Panc1 (cell line): ENCODE results near the gene RBP4. TPM values are rescaled to one million over a fixed set of nuclear protein-coding genes. Genes with fewer than 3 reads are reported as not detected.

Source experiments
- ATAC-seq: fragments of 200-7000 bp; cut with Tn5 transposase; 2 replicates; pipeline ENCODE4 v1.9.1; 2020; ENCODE audit warnings: mild to moderate bottlenecking, moderate library complexity
- BruUV-seq: library from RNA; stranded (reverse); fragments of 400-500 nt; replicated peaks from 2 replicates; lab custom pipeline; 2021; lab: Mats Ljungman, UMichigan
- CTCF ChIA-PET: fragments of 300-600 bp; sonication (Branson Sonifier 250); formaldehyde crosslinking; loops from one replicate; lab custom pipeline; 2022; ENCODE audit warnings: antibody characterized with exemption; lab: Charles Lee
- POLR2A ChIA-PET: fragments of 300-600 bp; sonication (Branson Sonifier 250); formaldehyde crosslinking; loops from one replicate; lab custom pipeline; 2022; ENCODE audit warnings: antibody characterized with exemption; lab: Charles Lee
- DNase-seq: peaks from one replicate; pipeline ENCODE4 v3.0.0-alpha.2; 2010; ENCODE audit warnings: low read depth, low spot score
- H3K27ac ChIP-seq: 2 replicates; pipeline ENCODE4 v1.5.1; 2011; ENCODE audit warnings: mild to moderate bottlenecking, low read length, inconsistent platforms
- H3K27me3 ChIP-seq: fragments of 200-500 bp; sonication (Bioruptor generic); 2 replicates; pipeline ENCODE4 v1.6.0; 2014; ENCODE audit warnings: low read length, inconsistent platforms; ENCODE audit not compliant: control insufficient read depth, insufficient read depth
- H3K36me3 ChIP-seq: fragments of 200-500 bp; sonication (Bioruptor generic); 2 replicates; pipeline ENCODE4 v1.5.1; 2014; ENCODE audit warnings: inconsistent platforms, mild to moderate bottlenecking, low read length, moderate library complexity; ENCODE audit not compliant: control insufficient read depth, insufficient read depth
- H3K4me1 ChIP-seq: 2 replicates; pipeline ENCODE4 v1.5.1; 2011; ENCODE audit warnings: inconsistent platforms, mild to moderate bottlenecking, low read length, moderate library complexity; ENCODE audit not compliant: control insufficient read depth, insufficient read depth
- H3K4me3 ChIP-seq, 2 experiments: 2 replicates each; pipeline ENCODE4 v1.5.1; 2011 to 2012; ENCODE audit warnings: low read depth in 2 of 2, low read length in 2 of 2, mild to moderate bottlenecking in 2 of 2, inconsistent platforms in 1 of 2, moderate library complexity in 1 of 2
- H3K9me3 ChIP-seq: fragments of 200-500 bp; sonication (Bioruptor generic); 2 replicates; pipeline ENCODE4 v1.5.1; 2014; ENCODE audit warnings: low read depth, mild to moderate bottlenecking, inconsistent platforms, low read length, moderate library complexity; ENCODE audit not compliant: control insufficient read depth, insufficient read depth
- POLR2AphosphoS5 ChIP-seq: IDR thresholded peaks from 2 replicates; pipeline ENCODE4 v1.6.1; 2012; ENCODE audit warnings: mild to moderate bottlenecking, low read depth, low read length, moderate library complexity
- SIN3A ChIP-seq: IDR thresholded peaks from 2 replicates; pipeline ENCODE4 v1.6.1; 2012; ENCODE audit warnings: low read depth, mild to moderate bottlenecking, low read length, moderate library complexity, borderline replicate concordance; ENCODE audit not compliant: insufficient read depth
- TCF7L2 ChIP-seq: IDR thresholded peaks from 2 replicates; pipeline ENCODE4 v1.6.1; 2011; ENCODE audit warnings: mild to moderate bottlenecking, low read depth, low read length, inconsistent platforms
- in situ Hi-C: cut with HindIII; loops from 2 replicates; pipeline ENCODE4 v1.10.0; 2016; ENCODE audit warnings: low sequenced_read_pairs, low pct_unique_long_range_greater_than_20kb
- intact Hi-C: fragments of 100-400 bp; cut with micrococcal nuclease; formaldehyde crosslinking; loops from one replicate; pipeline ENCODE4 v1.10.0; 2022; ENCODE audit not compliant: unreplicated experiment
- total RNA-seq: library from RNA; stranded (reverse); gene quantifications from one replicate; pipeline ENCODE4 v1.2.1, GENCODE V29; 2021; ENCODE audit not compliant: unreplicated experiment
- TF ChIP-seq, protein P1 (sequence below): fragments of 450-650 bp; IDR thresholded peaks from 2 replicates; pipeline ENCODE4 v1.5.1; 2017; ENCODE audit warnings: mild to moderate bottlenecking
- TF ChIP-seq, protein P2 (sequence below), 2 experiments: IDR thresholded peaks; 2 replicates each; pipeline ENCODE4 v1.6.1; 2011 to 2012; ENCODE audit warnings: low read depth in 2 of 2, control low read depth in 1 of 2, low read length in 1 of 2, mild to moderate bottlenecking in 1 of 2, moderate library complexity in 1 of 2; ENCODE audit not compliant: insufficient read depth in 1 of 2

RBP4 gene
- total RNA-seq, 1 experiment from 2014 or later: 6.9 TPM

- BruUV-seq: no TSS peak
- intact Hi-C loops (no loop called here), in situ Hi-C loops (no loop called here)
- Histone ChIP-seq H3K27me3 (peaks cover 4% of the 10 kb centered on the region; the same call in 1 of the 2 replicates), H3K27ac (no peak overlapping the region), H3K36me3 (no peaks in the 10 kb centered on the region), H3K9me3 (no peaks in the 10 kb centered on the region), H3K4me1 (no peaks in the 10 kb centered on the region), H3K4me3 (no peak overlapping the region)
- no peak for ATAC-seq
- ChIA-PET CTCF (no interaction called here), POLR2A (no interaction called here)
- TF ChIP-seq, protein P1, sequence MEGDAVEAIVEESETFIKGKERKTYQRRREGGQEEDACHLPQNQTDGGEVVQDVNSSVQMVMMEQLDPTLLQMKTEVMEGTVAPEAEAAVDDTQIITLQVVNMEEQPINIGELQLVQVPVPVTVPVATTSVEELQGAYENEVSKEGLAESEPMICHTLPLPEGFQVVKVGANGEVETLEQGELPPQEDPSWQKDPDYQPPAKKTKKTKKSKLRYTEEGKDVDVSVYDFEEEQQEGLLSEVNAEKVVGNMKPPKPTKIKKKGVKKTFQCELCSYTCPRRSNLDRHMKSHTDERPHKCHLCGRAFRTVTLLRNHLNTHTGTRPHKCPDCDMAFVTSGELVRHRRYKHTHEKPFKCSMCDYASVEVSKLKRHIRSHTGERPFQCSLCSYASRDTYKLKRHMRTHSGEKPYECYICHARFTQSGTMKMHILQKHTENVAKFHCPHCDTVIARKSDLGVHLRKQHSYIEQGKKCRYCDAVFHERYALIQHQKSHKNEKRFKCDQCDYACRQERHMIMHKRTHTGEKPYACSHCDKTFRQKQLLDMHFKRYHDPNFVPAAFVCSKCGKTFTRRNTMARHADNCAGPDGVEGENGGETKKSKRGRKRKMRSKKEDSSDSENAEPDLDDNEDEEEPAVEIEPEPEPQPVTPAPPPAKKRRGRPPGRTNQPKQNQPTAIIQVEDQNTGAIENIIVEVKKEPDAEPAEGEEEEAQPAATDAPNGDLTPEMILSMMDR: no peak
- TF ChIP-seq POLR2AphosphoS5 (no peak), TCF7L2 (no peak), SIN3A (no peak)
- TF ChIP-seq, protein P2, sequence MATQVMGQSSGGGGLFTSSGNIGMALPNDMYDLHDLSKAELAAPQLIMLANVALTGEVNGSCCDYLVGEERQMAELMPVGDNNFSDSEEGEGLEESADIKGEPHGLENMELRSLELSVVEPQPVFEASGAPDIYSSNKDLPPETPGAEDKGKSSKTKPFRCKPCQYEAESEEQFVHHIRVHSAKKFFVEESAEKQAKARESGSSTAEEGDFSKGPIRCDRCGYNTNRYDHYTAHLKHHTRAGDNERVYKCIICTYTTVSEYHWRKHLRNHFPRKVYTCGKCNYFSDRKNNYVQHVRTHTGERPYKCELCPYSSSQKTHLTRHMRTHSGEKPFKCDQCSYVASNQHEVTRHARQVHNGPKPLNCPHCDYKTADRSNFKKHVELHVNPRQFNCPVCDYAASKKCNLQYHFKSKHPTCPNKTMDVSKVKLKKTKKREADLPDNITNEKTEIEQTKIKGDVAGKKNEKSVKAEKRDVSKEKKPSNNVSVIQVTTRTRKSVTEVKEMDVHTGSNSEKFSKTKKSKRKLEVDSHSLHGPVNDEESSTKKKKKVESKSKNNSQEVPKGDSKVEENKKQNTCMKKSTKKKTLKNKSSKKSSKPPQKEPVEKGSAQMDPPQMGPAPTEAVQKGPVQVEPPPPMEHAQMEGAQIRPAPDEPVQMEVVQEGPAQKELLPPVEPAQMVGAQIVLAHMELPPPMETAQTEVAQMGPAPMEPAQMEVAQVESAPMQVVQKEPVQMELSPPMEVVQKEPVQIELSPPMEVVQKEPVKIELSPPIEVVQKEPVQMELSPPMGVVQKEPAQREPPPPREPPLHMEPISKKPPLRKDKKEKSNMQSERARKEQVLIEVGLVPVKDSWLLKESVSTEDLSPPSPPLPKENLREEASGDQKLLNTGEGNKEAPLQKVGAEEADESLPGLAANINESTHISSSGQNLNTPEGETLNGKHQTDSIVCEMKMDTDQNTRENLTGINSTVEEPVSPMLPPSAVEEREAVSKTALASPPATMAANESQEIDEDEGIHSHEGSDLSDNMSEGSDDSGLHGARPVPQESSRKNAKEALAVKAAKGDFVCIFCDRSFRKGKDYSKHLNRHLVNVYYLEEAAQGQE (IDR thresholded peaks at IDR 0.05; ENCODE audit: insufficient read depth in 1 of 2, low read depth in 2 of 2, low read length in 1 of 2): no peak
- DNase-seq: no peak
Observed at GRCh38 chr10:93614101-93614825, 13.2 kb upstream of the RBP4 start.

GRCh38 chr10:93613126-93613525 is 12.1 kb upstream of the RBP4 start:
- Histone ChIP-seq H3K4me1 (no peaks in the 10 kb centered on the region), H3K4me3 (no peak overlapping the region), H3K9me3 (no peaks in the 10 kb centered on the region), H3K27me3 (no peaks in the 10 kb centered on the region; the same call in 1 of the 2 replicates), H3K27ac (no peak overlapping the region), H3K36me3 (no peaks in the 10 kb centered on the region)
- ChIA-PET POLR2A (no interaction called here), CTCF (no interaction called here)
- no TSS peak for BruUV-seq
- in situ Hi-C loops: no loop called here
- TF ChIP-seq TCF7L2 (no peak), POLR2AphosphoS5 (no peak), SIN3A (no peak)
- TF ChIP-seq, protein P2 (IDR thresholded peaks at IDR 0.05; ENCODE audit: insufficient read depth in 1 of 2, low read depth in 2 of 2, low read length in 1 of 2): no peak
- TF ChIP-seq, protein P1: no peak
- intact Hi-C loops: no loop called here
- no peak for ATAC-seq
- DNase-seq: no peak
